Urinary bladder (tissue), 4 donors: ENCODE results near the gene TMTC4. TPM values are rescaled to one million over a fixed set of nuclear protein-coding genes. Genes with fewer than 3 reads are reported as not detected.
"Not testable (repeated sequence)": the region's sequence is repeated elsewhere in the genome, so short reads cannot be mapped to it uniquely, and the experiment has no call there.

ENCODE experiments used
- DNase-seq: peaks from one replicate; pipeline ENCODE4 v3.0.0-alpha.2; 2015; ENCODE audit errors: extremely low spot score
- H3K27ac ChIP-seq: one replicate; pipeline ENCODE4 v1.5.1; 2013; ENCODE audit warnings: low read depth, mild to moderate bottlenecking, moderate library complexity
- H3K36me3 ChIP-seq: one replicate; pipeline ENCODE4 v1.6.1; 2013; ENCODE audit warnings: mild to moderate bottlenecking, moderate library complexity; ENCODE audit not compliant: insufficient read depth
- H3K4me1 ChIP-seq: one replicate; pipeline ENCODE4 v1.6.1; 2013; ENCODE audit warnings: mild to moderate bottlenecking, moderate library complexity; ENCODE audit not compliant: insufficient read depth
- H3K4me3 ChIP-seq: one replicate; pipeline ENCODE4 v1.5.1; 2013; ENCODE audit warnings: low read depth, low read length
- WGBS: extraction: QIAGEN DNeasy Blood & Tissue Kit; methylation state at CpG from one replicate; pipeline ENCODE4 v1.1.7; 2013; 5-methylcytosine and 5-hydroxymethylcytosine counted together
- polyA plus RNA-seq: library from polyadenylated mRNA; stranded (reverse); fragments of 200-250 nt; gene quantifications from one replicate; pipeline ENCODE4 v1.2.3, GENCODE V29; 2013
- total RNA-seq: library from RNA; depleted of rRNA; stranded (reverse); fragments of >200 nt; gene quantifications from one replicate; pipeline ENCODE4 v1.2.3, GENCODE V29; 2014
- donor health status: healthy with polysubstance abuse.
- donor health status: healthy.

Gene TMTC4
- total and polyA plus RNA-seq, 2 donors: 14.0 to 29.7 TPM

DNA sequence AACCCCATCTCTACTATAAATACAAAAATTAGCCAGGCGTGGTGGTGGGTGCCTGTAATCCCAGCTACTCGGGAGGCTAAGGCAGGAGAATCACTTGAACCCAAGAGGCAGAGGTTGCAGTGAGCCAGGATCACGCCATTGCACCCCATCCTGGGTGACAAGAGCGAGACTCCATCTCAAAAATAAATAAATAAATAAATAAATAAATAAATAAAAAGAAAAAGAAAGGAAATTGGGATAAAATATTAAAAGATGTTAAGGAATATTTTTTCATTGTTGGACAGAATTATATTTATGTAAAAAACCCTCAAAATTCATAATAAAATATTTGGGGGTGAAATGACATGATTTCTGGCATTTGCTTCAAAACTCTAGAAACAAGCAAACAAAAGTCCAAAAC, 97.4 kb downstream of the TMTC4 start:
- not testable (repeated sequence) for H3K4me3 ChIP-seq, H3K36me3 ChIP-seq, H3K4me1 ChIP-seq, H3K27ac ChIP-seq, DNase-seq
- WGBS: 95% methylated on average over 4 of the region's 4 CpGs

DNA sequence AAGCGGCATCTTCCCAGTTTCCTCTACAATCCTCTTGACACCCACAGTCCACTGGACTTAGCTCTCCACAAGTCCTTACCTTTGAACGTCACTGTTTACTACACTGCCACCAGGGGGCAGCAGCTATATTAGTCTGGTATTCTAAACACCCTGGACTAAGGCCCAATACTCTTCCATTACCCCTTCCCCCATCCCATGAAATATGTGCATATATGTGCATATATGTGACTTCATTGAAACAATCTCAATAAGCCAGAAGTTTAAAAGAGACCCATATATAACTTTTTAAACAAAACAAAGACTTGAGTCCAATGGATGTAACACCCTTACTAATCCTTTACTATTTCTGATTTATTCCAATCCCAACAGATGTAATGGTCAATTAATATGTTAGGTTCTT, 101.5 kb downstream of the TMTC4 start:
- Histone ChIP-seq H3K27ac (no peak overlapping the region), H3K4me3 (no peak overlapping the region), H3K36me3 (no peaks in the 10 kb centered on the region), H3K4me1 (no peaks in the 10 kb centered on the region)
- WGBS: 49% methylated on average over 2 of the region's 2 CpGs
- no peak for DNase-seq

GRCh38 chr13:100566543-100566942, 108.1 kb downstream of the TMTC4 start:
- WGBS: 91% methylated on average over 6 of the region's 6 CpGs
- no peak overlapping the region for H3K27ac ChIP-seq
- no peaks in the 10 kb centered on the region for H3K36me3 ChIP-seq
- no peak for DNase-seq
- H3K4me1 ChIP-seq: no peaks in the 10 kb centered on the region
- no peak overlapping the region for H3K4me3 ChIP-seq

- Histone ChIP-seq H3K27ac (no peak overlapping the region), H3K4me3 (no peak overlapping the region), H3K4me1 (no peaks in the 10 kb centered on the region), H3K36me3 (no peaks in the 10 kb centered on the region)
- 70% methylated on average over 8 of the region's 8 CpGs for WGBS
- DNase-seq: no peak
Measured at GRCh38 chr13:100565286-100565685, 109.3 kb downstream of the TMTC4 start.

- no peaks in the 10 kb centered on the region for H3K36me3 ChIP-seq
- WGBS: 85% methylated on average over 13 of the region's 13 CpGs
- no peak for DNase-seq
- H3K27ac ChIP-seq: no peak overlapping the region
- H3K4me3 ChIP-seq: no peak overlapping the region
- H3K4me1 ChIP-seq: no peaks in the 10 kb centered on the region
Measured at GRCh38 chr13:100564444-100565223, 110.0 kb downstream of the TMTC4 start.

GRCh38 chr13:100563779-100564178, 110.8 kb downstream of the TMTC4 start:
- 94% methylated on average over 7 of the region's 7 CpGs for WGBS
- H3K4me3 ChIP-seq: no peak overlapping the region
- no peak overlapping the region for H3K27ac ChIP-seq
- no peaks in the 10 kb centered on the region for H3K36me3 ChIP-seq
- DNase-seq: no peak
- no peaks in the 10 kb centered on the region for H3K4me1 ChIP-seq

DNA sequence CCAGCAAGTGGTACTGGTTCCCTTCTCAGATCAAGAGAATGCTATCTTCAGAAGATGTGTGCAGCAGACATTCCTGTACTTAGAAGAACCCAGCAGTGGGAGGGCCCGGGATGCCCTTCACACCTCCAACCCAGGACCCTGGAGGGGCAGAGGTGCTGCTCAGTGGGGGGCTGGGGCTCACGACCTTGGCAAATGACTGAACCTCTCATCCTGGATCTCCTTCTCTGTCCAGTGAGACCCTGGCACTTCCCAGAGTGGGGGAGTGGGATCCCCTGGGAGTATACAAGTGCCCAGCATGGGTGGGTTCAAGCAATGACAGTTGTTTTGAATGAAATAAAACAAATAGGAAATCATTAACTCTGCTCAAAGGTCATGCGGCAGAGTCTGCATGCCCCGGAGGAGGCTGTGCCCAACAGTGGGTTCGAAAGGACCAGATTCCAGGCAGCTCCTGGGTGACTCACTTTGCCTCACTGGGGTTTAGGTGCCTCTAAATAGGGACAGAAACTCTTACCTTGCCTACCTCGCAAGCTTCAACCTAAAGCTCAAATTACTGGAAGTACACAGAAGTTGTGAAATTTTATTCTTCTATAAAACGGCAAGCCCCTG, 112.9 kb downstream of the TMTC4 start:
- WGBS: 68% methylated on average over 7 of the region's 7 CpGs
- Histone ChIP-seq H3K4me3 (no peak overlapping the region), H3K4me1 (no peaks in the 10 kb centered on the region), H3K36me3 (no peaks in the 10 kb centered on the region), H3K27ac (no peak overlapping the region)
- DNase-seq: no peak

DNA sequence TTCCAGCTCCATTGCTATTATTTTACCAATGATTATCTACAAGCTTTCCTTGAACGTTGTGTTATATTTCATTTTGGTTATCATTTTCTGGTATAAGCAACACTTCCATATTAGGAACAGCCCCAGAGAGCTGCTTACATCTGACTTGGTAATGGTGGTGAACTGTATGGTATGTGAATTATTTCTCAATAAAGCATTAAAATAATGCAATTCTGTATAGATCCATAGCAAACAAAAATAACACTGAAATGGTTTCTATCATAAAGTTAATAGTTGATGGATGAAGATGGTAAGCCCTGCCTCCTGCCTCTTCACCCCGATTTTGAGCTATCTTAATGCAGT, 113.5 kb downstream of the TMTC4 start:
- no peaks in the 10 kb centered on the region for H3K4me1 ChIP-seq
- no peaks in the 10 kb centered on the region for H3K36me3 ChIP-seq
- H3K27ac ChIP-seq: no peak overlapping the region
- DNase-seq: no peak
- 62% methylated on average over 2 of the region's 2 CpGs for WGBS
- no peak overlapping the region for H3K4me3 ChIP-seq

DNA sequence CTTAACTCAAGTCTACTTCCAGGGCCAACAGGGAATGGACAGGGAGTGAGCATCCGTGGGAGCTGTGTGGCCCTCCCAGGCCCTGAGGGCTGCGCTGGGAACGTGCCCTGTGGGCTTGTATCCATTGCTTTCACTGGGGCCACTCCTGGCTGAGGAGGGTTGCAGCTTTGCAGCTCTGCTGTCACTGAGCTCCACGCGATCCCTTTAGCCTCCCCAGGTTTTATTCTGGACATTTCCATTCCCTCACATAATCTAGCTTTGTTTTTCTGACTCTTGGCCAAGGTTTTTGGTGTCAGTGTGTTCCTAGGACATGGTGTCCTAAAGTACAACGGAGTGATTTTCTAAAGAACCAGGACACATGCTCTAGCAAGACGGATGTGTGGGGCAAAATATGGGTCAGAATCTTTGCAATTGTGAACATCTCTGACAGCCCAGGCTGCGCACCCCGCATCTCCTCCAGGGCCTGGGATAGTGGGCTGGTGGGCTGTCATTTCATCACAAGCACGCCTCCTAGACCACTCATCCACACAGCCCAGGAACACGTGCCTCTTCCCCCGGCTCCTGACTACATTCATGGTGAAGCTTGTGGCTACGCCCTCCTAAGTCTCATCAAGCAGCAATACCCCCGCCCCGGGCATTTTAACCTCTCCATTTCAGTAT, 114.0 kb downstream of the TMTC4 start:
- no peak for DNase-seq
- no peak overlapping the region for H3K27ac ChIP-seq
- H3K4me1 ChIP-seq: no peaks in the 10 kb centered on the region
- WGBS: 90% methylated on average over 15 of the region's 15 CpGs
- H3K36me3 ChIP-seq: no peaks in the 10 kb centered on the region
- no peak overlapping the region for H3K4me3 ChIP-seq

GRCh38 chr13:100559886-100560285, 114.7 kb downstream of the TMTC4 start:
- H3K36me3 ChIP-seq: no peaks in the 10 kb centered on the region
- no peak overlapping the region for H3K27ac ChIP-seq
- no peak overlapping the region for H3K4me3 ChIP-seq
- DNase-seq: no peak
- 91% methylated on average over 8 of the region's 8 CpGs for WGBS
- H3K4me1 ChIP-seq: no peaks in the 10 kb centered on the region

Other genes with a start within 250 kb of the TMTC4 start
- 3.5 TPM for gene GGACT, start 86.0 kb downstream of the TMTC4 start, total RNA-seq
- 3.2 TPM for gene GGACT, start 86.0 kb downstream of the TMTC4 start, polyA plus RNA-seq